ENCODE measurements around the gene GPR180.

DNA sequence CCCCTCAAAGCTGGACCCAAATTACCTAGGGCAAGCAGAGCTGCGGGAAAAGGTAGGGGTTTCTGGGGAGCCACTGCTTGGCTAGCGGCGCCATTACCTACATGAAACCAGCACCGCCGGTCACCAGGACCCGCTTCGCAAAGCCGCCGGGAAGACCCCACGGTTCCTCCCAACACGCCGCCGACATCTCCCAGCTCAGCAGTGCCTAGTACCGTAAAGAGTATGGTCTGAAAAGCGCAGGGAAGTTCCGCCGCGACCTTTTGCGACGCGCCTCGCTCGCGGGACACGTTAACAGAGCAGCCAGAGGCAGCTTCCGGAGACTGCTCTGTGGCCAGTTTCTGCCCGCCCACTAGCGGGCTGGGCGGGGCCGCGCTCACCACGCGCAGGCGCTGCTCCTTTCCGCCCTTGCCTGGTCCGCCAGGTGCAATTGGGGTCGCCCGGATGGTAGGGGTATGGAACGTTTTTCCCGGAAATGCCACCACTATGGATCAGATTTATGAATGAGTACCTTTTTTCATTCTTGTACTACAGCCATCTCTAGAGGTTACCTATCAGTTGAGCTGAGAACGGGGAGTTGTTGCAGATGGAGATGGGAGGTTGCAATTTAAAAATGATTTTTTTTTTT is 5.6 kb upstream of the GPR180 start, which contains the start of gene TGDS:
- TF ChIP-seq, protein P1, sequence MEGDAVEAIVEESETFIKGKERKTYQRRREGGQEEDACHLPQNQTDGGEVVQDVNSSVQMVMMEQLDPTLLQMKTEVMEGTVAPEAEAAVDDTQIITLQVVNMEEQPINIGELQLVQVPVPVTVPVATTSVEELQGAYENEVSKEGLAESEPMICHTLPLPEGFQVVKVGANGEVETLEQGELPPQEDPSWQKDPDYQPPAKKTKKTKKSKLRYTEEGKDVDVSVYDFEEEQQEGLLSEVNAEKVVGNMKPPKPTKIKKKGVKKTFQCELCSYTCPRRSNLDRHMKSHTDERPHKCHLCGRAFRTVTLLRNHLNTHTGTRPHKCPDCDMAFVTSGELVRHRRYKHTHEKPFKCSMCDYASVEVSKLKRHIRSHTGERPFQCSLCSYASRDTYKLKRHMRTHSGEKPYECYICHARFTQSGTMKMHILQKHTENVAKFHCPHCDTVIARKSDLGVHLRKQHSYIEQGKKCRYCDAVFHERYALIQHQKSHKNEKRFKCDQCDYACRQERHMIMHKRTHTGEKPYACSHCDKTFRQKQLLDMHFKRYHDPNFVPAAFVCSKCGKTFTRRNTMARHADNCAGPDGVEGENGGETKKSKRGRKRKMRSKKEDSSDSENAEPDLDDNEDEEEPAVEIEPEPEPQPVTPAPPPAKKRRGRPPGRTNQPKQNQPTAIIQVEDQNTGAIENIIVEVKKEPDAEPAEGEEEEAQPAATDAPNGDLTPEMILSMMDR (conservative IDR thresholded peaks at IDR 0.05; ENCODE audit: low read length), result no peak
- TF ChIP-seq EZH2phosphoT487 (IDR thresholded peaks at IDR 0.05; ENCODE audit: borderline replicate concordance), result no peak

All from Loucy (cell line).